Activated T-cell treated with anti-CD3 and anti-CD28 coated beads, Interleukin-2, amount 50 U/mL, for 48 hours (primary cell): ENCODE measurements around the gene MCTP2.

ENCODE experiments used
- DNase-seq, 2 experiments: peaks; one replicate each; pipeline ENCODE4 v3.0.0-alpha.2; 2020

MCTP2 gene

DNA sequence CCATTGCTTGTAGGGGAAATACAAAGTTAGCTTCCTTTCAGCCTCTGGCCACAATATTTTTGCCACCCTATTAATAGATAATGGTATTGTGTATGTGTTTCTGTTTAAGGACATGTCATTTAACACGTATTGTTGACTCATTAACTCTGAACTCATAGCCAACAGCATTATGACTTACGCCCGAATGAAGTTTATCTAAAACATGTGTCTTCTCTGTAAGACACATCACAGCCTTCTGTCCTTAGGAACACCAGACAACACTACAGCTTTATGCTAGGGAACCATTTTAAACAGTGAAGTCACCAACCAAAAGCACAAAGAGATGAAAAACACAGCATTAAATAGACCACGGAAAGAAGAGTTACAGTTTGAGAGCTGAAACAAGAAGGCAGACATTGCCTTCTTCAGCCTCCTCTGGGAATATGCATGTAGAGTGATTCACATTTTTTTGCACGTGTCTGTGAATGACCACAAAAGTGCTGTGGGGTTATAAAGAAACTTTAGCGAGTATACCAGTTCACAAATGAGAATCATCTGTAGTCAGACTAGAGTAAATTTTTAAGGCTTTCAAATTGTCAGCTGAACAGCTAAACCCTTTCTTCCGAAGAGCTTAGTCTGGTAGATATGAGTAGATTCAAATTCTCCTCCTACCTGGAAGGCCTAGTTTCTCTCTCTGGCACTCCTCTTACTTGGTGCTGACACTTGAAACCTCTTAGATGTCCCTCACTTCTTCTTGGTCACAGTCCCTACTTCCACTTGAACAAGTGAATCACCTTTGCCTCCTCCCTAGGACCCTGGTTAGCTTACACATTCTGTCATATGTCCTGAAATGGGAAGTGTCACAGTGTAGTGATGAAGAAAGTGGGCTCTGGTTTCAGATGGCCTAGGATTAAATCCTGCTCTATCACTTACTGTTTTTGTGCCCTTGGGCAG is 32.2 kb downstream of the MCTP2 start:
- DNase-seq: no peak

DNA sequence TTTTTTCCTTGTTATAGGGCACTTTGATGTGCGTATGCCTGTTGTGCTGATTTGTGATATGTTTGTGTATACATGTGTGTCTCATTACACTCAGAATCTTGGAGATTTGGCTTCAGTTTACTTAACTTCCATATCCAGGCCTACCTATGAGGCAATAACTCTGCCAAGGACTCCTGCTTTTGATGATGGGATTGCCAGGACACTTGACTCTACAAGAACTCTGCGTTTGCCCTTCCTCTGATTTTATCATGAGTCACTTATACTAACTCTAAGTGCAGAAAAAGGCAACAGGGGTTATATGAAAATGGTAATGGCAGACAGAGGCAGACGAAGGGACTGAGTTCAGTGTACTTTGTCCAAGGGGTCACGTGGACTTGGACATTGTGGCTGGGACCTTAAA is 33.6 kb downstream of the MCTP2 start:
- no peak for DNase-seq

DNA sequence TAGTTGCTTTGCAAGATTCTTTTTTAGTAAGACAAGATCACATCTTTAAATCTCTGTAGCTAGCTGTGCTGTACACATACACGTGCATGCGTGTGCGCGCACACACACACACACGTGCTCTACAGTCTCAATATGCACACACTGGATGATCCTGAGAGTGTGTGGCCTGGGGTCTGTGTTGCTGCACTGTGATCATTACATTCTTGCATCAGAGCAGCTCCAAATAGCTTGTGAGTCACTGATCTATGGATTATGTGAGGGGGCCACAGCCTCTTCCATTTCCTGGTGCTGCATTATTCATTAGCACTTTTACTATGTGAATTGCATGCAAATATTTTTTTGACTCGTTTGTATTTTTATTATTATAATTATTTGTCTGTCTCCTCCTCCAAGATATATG is 34.6 kb downstream of the MCTP2 start:
- DNase-seq: no peak

DNA sequence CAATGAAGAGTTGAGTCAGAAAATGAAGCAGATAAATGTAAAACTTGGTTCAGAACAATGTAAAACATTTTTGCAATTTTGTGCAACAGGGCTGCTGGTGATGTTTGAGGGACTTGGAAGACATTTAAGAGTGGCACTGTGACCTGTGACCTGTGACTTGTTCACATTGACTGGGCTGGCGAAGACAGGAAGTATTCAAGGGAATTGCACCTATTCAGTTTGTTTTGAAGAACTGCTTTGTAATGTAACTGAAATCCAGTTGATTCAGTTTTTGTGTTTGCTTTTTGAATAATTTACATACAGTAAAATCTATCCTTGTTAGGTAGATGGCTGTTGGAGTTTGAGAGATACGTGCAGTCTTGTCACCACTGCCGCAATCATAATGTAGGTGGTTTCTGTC is 35.4 kb downstream of the MCTP2 start:
- DNase-seq: no peak

DNA sequence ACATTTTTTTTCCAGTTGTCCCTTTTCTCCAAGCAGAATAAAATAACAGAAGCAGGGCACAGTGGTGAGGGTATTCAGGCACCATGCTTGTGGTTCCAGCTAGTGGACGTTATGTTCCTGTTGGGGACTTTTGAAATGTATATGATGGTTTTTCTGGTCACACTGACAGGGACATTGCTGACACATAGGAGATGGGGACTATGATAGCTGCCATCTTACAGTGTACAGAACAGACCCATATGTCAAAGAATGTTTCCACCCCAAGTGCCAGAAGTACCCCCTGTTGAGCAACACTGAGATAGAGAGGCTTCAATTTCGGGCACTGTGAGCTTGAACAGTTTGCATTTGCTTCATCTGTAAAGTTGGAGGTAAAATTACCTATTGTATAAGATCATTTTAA is 38.6 kb downstream of the MCTP2 start:
- DNase-seq: no peak

DNA sequence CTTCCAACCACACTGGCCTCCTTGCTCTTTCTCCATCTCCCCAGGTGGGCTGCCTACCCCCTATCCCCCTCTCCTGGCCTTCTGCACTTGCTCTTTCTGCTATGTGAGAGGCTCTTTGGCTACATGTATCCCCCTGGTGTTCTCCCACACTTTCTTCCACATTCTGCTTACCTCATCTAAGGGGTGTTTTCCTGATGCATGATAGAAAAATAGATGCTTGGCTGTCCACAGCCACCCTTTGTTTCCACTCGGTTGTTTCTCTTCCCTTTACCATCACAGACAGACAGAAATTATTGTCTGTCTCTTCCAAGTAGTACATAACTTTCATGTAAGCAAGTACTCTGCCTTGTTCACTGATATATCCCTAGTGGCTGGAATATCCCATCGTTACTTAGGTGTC is 39.2 kb downstream of the MCTP2 start:
- no peak for DNase-seq

DNA sequence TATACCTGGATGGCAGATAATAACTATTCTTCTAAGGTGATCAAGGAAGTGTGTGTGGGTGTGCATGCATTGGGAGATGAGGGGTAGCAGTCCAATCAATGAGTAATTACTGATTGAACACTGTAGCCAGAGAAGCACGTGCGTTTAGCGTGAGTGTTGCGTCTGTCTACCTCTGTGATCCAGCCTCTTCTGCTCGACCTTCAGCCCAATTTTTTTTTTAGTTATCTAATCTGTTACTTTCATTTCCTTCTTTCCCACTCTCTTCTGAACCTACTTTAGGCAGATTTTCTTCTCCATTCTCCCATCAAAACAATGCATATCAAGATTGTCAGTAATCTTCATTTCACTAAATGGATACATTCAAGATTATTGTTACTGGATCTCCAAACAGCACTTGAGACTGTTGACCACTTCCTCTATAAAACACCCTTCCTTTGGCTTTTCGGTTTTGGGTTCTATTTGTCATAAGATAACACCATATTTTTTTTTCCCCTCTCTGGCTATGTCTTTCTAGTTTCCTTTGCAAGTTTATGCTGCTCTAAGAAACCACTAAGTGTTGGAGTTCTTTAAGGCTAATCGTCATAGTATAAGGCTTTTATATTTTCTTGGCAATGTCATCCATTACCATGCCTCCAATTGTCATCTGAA is 41.0 kb downstream of the MCTP2 start:
- DNase-seq: no peak

DNA sequence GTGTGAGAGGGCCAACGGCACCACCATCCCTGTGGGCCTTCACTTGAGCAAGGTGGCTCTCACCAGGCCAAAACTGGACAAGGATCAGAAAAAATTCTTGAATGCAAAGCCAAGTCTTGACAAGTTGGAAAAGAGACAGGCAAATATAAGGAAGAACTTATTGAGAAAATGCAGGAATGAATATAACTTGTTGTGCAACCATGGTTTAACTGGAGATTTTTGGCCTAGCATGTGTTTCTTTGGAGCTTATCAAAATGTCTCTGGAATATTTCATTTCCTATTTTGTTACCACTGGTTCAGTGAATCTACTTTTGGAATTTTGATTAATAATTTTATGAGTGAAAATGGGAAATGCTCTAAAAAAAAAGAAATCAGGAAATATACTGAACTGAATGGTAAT is 42.5 kb downstream of the MCTP2 start:
- no peak for DNase-seq

DNA sequence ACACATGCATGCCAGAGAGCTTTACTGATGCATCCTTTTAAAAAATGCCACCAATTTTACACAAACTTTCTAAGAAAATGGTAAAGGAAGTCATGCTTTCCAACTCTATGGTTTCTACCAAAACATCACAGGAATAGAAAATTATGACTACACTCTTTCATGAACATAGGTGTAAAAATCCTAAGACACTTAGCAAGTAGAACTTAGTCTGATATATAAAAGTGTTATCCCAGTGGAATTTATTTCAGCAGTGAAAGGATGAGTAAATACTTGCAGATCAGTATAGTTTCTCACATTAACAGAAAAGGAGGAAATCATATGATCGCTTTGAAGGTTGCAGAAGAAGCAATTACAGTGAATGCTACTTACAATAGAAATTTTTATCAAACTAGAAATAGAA is 43.4 kb downstream of the MCTP2 start:
- no peak for DNase-seq

DNA sequence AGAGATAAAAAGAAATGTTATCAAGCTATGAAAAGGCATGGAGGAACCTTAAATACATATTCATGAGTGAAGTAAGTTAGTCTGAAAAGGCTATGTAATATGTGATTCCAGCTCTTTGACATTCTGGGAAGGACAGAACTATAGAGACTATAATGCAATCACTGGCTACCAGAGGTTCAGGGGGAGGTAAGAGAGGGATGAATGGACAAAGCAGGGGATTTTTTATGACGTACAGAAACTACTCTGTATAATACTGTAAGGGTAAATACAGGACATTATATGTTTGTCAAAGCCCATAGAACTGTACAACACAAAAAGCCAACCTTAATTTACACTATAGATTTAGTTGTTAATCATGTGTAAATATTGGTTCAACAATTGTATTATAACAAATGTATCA is 46.1 kb downstream of the MCTP2 start:
- DNase-seq: no peak

DNA sequence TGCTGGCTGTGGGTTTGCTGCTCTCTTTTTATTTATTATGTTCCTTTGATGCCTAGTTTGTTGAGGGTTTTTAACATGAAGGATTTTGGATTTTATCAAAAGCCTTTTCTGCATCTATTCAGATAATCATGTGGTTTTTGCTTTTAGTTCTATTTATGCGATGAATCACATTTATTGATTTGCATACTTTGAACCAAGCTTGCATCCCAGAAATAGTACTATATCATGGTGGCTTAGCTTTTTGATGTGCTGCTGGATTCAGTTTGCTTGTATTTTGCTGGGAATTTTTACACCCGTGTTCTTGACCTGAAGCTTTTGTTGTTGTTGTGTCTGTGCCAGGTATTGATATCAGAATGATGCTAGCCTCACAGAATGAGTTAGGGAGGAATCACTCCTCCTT is 48.4 kb downstream of the MCTP2 start:
- no peak for DNase-seq

DNA sequence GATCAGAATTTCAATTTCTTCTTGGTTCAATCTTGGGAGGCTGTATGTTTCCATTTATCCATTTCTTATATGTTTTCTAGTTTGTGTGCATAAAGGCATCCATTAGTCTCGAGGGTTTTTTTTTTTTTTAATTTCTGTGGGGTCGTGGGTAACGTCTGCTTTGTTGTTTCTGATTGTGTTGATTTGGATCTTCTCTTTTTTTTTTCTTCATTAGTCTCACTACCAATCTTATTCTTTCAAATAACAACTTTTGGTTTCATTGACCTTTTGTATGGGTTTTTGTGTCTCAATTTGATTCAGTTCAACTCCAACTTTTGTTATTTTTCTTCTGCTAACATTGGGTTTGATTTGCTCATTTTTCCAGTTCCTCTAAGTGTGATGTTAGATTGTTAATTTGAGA is 48.9 kb downstream of the MCTP2 start:
- no peak for DNase-seq

DNA sequence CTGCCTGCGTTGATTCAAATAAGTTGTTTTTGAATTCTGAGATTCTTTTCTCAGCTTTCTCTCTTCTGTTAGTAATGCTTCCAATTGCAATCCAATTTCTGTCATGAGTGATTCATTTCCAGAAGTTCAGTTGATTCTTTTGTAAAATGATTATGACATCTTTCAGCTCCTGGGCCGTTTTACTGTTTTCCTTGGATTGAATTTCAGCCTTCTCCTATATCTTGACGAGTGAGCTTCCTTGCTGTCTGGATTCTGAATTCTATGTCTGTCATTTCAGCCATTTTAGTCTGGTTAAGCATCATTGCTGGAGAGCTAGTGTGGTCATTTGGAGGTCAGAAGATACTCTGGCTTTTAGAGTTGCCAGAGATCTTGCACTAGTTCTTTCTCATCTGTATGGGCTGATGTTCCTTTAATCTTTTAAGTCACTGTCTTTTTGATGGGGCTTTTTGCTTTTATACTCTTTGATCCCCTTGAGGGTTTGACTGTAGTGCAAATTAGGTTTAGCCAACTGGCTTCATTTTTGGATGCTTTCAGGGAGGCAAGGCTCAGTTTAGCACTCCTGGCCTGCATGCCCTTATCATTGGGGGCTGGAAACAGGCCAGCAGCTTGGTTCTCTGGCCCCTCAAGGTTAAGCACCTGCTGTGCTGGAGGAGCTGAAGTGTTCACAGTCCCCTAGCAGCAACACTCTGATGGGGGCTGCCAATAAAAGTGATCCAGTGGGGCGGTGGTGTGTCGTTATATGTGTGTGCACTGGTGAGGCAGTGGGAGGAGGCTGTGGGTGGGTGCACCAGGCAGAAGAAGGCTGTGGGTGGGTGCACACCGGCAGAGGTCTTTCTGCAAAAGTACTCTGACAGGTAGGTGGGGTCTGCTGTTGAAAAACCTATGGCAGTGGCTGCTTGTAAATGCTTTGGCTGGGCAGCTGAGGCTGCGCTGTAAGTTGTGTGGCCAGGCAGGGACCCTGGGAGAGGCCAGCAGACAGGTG is 51.2 kb downstream of the MCTP2 start:
- DNase-seq: no peak

DNA sequence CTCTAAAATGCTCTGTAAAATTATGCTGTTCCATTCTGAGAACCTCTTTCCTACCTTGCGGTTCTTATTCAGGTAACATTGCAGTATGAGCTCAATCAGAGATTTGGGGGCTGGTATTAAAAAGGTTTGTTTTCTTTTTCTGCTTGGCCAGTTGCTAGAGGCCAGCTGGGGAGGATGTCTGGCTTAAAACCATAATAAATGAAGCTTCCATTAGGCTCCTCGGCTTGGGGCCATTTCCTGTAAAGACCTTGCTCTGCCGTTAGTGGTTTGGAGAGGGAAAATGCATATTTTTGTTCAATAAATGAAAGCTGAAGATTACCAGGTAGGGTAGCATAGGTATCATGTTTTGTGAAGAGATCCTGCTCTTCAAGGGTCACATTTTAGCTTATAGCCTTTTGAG is 55.2 kb downstream of the MCTP2 start:
- DNase-seq: no peak

DNA sequence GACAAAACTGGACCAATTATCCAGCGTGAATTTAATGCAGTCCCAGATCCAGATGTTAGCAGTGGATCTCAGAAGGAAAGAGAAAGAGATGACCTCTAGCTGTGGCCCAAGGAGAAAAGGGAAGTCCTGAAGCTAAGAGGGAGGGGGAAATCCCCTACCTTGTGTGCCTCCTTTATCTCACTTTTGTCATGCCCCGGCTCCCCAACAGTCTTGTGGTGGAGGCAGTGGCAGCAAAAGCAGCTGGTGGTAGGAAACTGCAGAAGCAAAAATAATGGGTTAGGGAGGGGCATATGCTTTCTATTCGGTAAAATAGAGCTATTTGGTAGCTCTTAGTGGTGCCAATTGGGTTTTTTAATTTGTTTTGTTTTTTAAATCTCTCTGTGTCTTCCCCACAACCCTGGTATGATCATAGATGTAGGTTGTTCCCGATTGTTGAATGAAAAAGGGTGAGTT is 56.5 kb downstream of the MCTP2 start:
- peak; percentile 51 to 52 for DNase-seq

DNA sequence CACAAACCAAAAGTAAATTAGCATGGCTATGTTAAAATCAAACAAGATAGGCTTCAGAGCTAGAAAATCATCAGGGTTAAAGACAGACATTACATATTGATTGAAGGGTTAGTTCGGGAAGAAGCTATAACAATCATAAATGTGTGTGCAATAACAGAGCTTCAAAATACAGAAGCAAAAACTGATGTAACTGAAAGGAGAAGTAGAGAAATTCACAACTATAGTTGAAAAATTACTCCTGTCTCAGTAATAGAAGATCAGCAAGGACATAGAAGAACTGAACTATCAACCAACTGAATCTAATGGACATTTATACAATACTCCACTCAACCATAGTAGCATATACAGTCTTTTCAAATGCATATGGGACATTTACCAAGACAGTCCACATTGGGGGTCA is 59.4 kb downstream of the MCTP2 start:
- no peak for DNase-seq

DNA sequence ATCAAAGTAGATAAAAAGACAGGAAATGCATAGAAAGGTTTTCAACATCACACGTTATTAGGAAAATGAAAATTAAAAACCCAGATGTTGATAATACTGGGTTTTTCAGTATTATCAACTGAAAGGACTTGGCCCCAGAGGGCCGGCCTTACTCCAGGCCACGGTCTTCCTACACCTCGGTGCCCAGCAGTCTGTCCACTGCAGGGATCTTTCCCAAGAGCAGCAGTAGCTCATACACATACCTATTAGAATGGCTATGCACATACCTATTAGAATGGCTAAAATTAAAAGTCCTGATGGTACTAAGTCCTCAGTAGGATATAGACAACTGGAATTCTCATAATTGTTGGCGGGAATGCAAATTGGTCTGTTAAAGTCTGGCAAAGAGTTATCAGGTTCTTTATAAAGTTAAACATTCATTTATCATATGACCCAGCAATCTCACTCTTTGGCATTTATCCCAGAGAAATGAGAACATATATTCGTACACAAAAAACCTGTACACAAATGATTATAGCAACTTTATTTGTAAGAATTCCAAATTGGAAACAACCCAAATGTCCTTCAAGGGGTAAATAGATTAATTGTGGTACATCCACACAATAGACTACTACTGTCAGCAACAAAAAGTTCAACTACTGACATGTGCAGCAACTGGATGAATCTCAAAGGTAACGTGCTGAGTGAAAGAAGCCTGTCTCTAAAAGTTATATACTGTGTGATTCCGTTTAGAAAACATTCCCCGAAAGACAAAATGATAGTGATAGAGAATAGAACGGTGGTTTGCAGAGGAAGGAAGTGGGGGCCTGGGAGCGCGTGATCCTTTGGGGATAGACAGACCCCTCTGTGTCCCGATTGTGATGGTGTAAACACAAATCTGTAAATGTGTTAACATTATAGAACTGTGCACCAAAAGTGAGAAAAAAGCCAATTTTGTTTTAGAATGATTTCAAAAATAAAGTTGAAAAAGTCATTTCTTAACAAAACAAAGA is 62.3 kb downstream of the MCTP2 start:
- no peak for DNase-seq

DNA sequence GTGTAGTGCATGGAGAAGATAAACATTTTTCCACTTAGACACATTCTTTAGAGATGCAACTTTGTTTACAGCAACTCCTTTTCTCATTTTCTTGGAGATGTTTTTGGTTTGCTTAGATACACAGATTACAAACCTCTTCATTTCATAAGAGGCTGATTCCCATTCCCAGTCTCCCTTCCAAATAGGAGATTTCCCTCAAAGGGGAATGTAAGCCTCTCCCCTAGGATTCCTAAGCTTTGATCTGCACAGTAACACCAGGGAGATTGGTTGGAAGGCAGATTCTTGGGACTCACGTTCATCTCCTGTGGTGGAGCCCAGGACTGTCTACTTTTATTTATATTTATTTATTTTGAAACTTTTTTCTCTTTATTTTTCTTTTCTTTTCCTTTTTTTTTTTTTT is 63.2 kb downstream of the MCTP2 start:
- no peak for DNase-seq

DNA sequence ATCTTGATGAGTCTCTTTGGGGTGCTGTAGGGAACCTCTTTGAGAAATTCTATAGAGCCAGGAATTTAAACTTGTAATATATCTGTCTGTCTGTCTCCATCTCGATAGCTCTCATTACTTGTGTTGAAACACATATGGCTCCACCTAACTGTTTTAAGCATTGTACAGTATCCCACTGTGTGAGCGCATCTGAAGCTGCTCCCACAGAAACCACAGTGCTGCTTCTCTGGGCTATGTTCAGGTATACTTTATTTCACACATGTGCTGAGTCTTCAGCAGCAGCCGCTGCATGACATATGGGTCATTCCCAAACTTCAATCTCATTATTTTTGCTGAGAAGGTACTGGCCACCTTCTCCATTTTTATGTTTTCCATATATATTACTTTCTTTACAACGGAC is 63.9 kb downstream of the MCTP2 start:
- DNase-seq: no peak

DNA sequence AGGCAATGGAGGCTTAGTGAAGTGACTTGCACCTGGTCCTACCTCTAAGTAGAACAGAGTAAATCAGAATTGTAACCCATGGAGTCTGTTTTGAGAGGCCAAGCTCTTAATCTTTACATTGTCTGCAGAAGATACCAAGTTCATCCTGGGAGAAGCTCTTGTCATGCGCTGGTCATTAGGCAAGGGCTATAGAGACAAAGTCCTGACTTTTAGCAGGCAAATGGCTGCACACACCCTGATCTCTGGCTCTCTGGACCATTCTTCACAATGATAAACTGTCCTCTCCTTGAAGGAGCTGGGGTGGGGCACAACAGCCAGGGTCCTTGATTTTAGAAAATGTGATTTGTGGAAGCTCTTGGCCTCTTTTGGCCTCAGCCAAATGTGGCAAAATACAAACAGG is 65.4 kb downstream of the MCTP2 start:
- DNase-seq: no peak

DNA sequence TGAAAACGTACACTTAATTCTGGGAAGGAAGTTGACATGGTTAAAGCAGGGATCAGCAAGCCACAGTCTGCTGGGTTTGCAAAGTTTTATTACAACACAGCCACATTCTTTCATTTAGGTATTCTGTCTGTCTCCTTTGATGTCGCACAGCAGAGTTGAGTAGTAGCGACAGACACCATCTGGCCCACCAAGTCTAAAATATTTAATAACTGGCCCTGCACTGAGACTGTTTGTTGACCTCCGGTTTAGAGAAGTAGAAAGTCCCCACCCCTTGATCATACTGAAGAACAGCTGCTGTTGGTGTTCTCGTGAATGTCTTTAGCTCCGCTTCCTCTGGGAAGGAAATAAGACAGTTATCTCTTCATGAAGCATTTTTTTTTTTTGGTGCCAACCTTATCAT is 66.2 kb downstream of the MCTP2 start:
- no peak for DNase-seq

DNA sequence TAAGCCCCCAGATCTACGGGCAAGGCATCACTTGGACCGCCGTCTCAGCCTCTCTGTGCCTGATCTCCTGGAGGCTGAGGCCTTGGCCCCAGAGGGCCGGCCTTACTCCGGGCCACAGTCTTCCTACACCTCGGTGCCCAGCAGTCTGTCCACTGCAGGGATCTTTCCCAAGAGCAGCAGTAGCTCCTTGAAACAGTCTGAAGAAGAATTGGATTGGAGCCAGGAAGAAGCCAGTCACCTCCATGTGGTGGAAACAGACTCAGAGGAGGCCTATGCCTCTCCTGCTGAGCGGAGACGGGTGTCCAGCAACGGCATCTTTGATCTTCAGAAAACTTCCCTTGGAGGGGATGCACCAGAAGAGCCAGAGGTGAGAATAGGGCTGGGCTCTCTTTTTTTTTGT is 67.0 kb downstream of the MCTP2 start:
- no peak for DNase-seq
